GM23338 (cell line): ENCODE data around the gene TEN1. TPM values are rescaled to one million over a fixed set of nuclear protein-coding genes. Genes with fewer than 3 reads are reported as not detected.
A peak's percentile ranks its signal among the peaks of the same experiment; 100 is the strongest.

Source experiments
- ATAC-seq: fragments of 200-7000 bp; cut with Tn5 transposase; 3 replicates; pipeline ENCODE4 v1.9.1; 2020
- DNase-seq: peaks from one replicate; pipeline ENCODE4 v3.0.0-alpha.2; 2015; ENCODE audit warnings: low spot score
- H2AFZ ChIP-seq: fragments of 200-600 bp; sonication (generic); 2 replicates; pipeline ENCODE4 v1.8.0; 2016; ENCODE audit warnings: antibody characterized with exemption, mild to moderate bottlenecking, moderate library complexity
- H3F3A ChIP-seq: fragments of 200-600 bp; sonication (generic); replicated peaks from 2 replicates; pipeline ENCODE4 v1.8.0; 2017; ENCODE audit warnings: antibody characterized with exemption, mixed run types, low read depth
- H3K27ac ChIP-seq: fragments of 200-600 bp; sonication (generic); 2 replicates; pipeline ENCODE4 v1.6.1; 2016; ENCODE audit warnings: low read depth
- H3K27me3 ChIP-seq: fragments of 200-600 bp; sonication (generic); 2 replicates; pipeline ENCODE4 v1.8.0; 2016; ENCODE audit warnings: mild to moderate bottlenecking, mixed run types, moderate library complexity; ENCODE audit not compliant: insufficient read depth
- H3K36me3 ChIP-seq: fragments of 200-600 bp; sonication (generic); 2 replicates; pipeline ENCODE4 v1.8.0; 2016; ENCODE audit warnings: mild to moderate bottlenecking; ENCODE audit not compliant: insufficient read depth
- H3K4me1 ChIP-seq: fragments of 200-600 bp; sonication (generic); 2 replicates; pipeline ENCODE4 v1.8.0; 2016; ENCODE audit warnings: mild to moderate bottlenecking, moderate library complexity; ENCODE audit not compliant: insufficient read depth
- H3K4me2 ChIP-seq: fragments of 200-600 bp; sonication (generic); 2 replicates; pipeline ENCODE4 v1.7.1; 2017; ENCODE audit warnings: mixed run types
- H3K4me3 ChIP-seq: fragments of 200-600 bp; sonication (generic); 2 replicates; pipeline ENCODE4 v1.6.1; 2016; ENCODE audit warnings: mixed run types
- H3K79me2 ChIP-seq: fragments of 200-600 bp; sonication (generic); replicated peaks from 2 replicates; pipeline ENCODE4 v1.8.0; 2017; ENCODE audit warnings: mild to moderate bottlenecking; ENCODE audit not compliant: insufficient read depth
- H3K9me2 ChIP-seq: fragments of 200-600 bp; sonication (generic); 2 replicates; pipeline ENCODE4 v1.8.0; 2017; ENCODE audit not compliant: insufficient read depth
- H4K20me1 ChIP-seq: fragments of 200-600 bp; sonication (generic); replicated peaks from 2 replicates; pipeline ENCODE4 v1.8.0; 2017; ENCODE audit warnings: mild to moderate bottlenecking; ENCODE audit not compliant: insufficient read depth
- H3K27ac Mint-ChIP-seq: 2 replicates; pipeline ENCODE4 v1.8.0; 2020; ENCODE audit warnings: inconsistent platforms, mild to moderate bottlenecking, moderate library complexity, mixed read lengths
- H3K27me3 Mint-ChIP-seq: 3 replicates; pipeline ENCODE4 v1.8.0; 2022; ENCODE audit warnings: low read depth, mild to moderate bottlenecking, moderate library complexity, mixed read lengths, inconsistent platforms; ENCODE audit not compliant: insufficient read depth, poor library complexity
- H3K36me3 Mint-ChIP-seq: 3 replicates; pipeline ENCODE4 v1.8.0; 2021; ENCODE audit warnings: low read depth, mild to moderate bottlenecking, inconsistent platforms, moderate library complexity, mixed read lengths
- H3K4me1 Mint-ChIP-seq: 3 replicates; pipeline ENCODE4 v1.8.0; 2020; ENCODE audit warnings: mild to moderate bottlenecking, inconsistent platforms, mixed read lengths
- H3K4me3 Mint-ChIP-seq: 3 replicates; pipeline ENCODE4 v1.8.0; 2021; ENCODE audit warnings: moderate library complexity, mild to moderate bottlenecking, inconsistent platforms, mixed read lengths
- H3K9me3 Mint-ChIP-seq: 3 replicates; pipeline ENCODE4 v1.8.0; 2020; ENCODE audit warnings: moderate library complexity, mild to moderate bottlenecking, inconsistent platforms, mixed read lengths
- CREB1 ChIP-seq: fragments of 250-450 bp; sonication (Bioruptor Pico); IDR thresholded peaks from 2 replicates; pipeline ENCODE4 v1.5.0; 2020; ENCODE audit warnings: low read depth, mild to moderate bottlenecking, moderate library complexity
- CTCF ChIP-seq, 2 experiments: fragments of 200-600 bp in 1 of 2; sonication (generic) in 1 of 2; conservative IDR thresholded peaks; 2 replicates each; pipeline versions ENCODE4 v1.5.1 to v1.6.1; 2016 to 2017; ENCODE audit warnings: antibody characterized with exemption in 2 of 2, low read depth in 2 of 2, mild to moderate bottlenecking in 2 of 2, moderate library complexity in 1 of 2
- EZH2phosphoT487 ChIP-seq: fragments of 200-600 bp; sonication (generic); IDR thresholded peaks from one replicate; pipeline ENCODE4 v1.8.1; 2018; ENCODE audit warnings: antibody characterized with exemption; ENCODE audit not compliant: unreplicated experiment
- JUNB ChIP-seq: IDR thresholded peaks from one replicate; pipeline ENCODE4 v1.6.1; 2016; ENCODE audit warnings: antibody characterized with exemption; ENCODE audit not compliant: unreplicated experiment
- NANOG ChIP-seq: IDR thresholded peaks from 2 replicates; pipeline ENCODE4 v1.6.1; 2016; ENCODE audit warnings: antibody characterized with exemption, borderline replicate concordance
- POLR2AphosphoS5 ChIP-seq: IDR thresholded peaks from 2 replicates; pipeline ENCODE4 v1.6.1; 2016; ENCODE audit warnings: antibody characterized with exemption, low read depth
- STAT1 ChIP-seq: IDR thresholded peaks from one replicate; pipeline ENCODE4 v1.6.1; 2016; ENCODE audit warnings: antibody characterized with exemption; ENCODE audit not compliant: unreplicated experiment
- ZNF114 ChIP-seq: fragments of 250-450 bp; sonication (Bioruptor Pico); IDR thresholded peaks from 2 replicates; pipeline ENCODE4 v1.5.0; 2020; ENCODE audit warnings: mild to moderate bottlenecking, moderate library complexity
- ZNF331 ChIP-seq: fragments of 250-450 bp; sonication (Bioruptor Pico); IDR thresholded peaks from 2 replicates; pipeline ENCODE4 v1.5.0; 2020; ENCODE audit warnings: low read depth, mild to moderate bottlenecking, moderate library complexity
- ZNF462 ChIP-seq: fragments of 250-450 bp; sonication (Bioruptor Pico); IDR thresholded peaks from 2 replicates; pipeline ENCODE4 v1.5.0; 2020; ENCODE audit warnings: mild to moderate bottlenecking, moderate library complexity
- polyA plus RNA-seq: library from polyadenylated mRNA; unstranded; fragments of >200 nt; fragmentation: Nextera tagmentation; extraction: Ambion mirVana; gene quantifications from 2 replicates; pipeline ENCODE4 v1.2.1, GENCODE V29; 2016
- total RNA-seq: library from RNA; depleted of rRNA; stranded (reverse); fragments of >200 nt; shearing (Covaris generic); gene quantifications from 2 replicates; pipeline ENCODE4 v1.2.3, GENCODE V29; 2014
- TF ChIP-seq, protein P1 (sequence below): IDR thresholded peaks from one replicate; pipeline ENCODE4 v1.6.1; 2018; ENCODE audit warnings: antibody characterized with exemption; ENCODE audit not compliant: unreplicated experiment
- TF ChIP-seq, protein P2 (sequence below): IDR thresholded peaks from 2 replicates; pipeline ENCODE4 v1.6.1; 2016; ENCODE audit warnings: antibody characterized with exemption

Gene TEN1
- total and polyA plus RNA-seq, 2 experiments from 2014 or later = 11.3 to 14.1 TPM

DNA sequence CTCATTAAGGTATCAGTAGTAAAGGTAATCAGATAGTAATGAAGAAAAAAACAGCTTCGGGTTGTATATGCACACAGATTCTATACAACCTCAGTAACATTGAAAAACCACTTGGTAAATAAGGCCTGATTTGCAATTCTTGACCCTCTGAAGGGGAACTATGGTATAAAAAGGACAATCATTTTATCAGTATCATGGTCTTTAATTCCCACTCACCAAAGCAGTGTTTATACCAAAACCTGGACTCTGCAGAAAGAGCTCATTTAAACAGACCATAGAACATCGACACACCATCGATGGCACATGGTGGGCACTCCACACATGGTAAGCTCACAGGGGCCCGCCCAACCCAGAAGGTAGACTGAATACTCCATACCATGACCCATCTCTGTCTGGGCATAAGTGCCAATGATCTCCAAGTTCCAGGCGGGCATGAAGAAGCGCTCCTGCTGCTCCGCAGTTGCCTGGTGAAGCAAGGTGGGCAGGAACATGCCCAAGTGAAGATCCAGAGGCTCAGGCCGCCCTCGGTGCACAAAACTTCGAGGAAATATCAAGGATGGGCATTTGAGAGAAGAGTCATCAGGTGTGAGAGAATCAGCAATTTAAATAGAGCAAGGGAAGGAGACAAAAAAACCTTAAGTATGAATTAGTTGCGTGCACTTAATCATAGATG is 19.1 kb upstream of the TEN1 start:
- H3K4me1 Mint-ChIP-seq = peaks cover 22% of the 10 kb centered on the region
- Histone ChIP-seq H4K20me1 (0 out of 2 replicates have a peak, but pooled peaks cover 4% of the 10 kb centered on the region), H3F3A (peaks cover 7% of the 10 kb centered on the region; the same call in 1 of the 2 replicates), H3K79me2 (peaks cover 53% of the 10 kb centered on the region), H3K9me2 (no peaks in the 10 kb centered on the region), H3K4me1 (peaks cover 29% of the 10 kb centered on the region), H3K36me3 (peaks cover 8% of the 10 kb centered on the region), H2AFZ (no peak overlapping the region), H3K4me2 (peak overlapping the region; percentile 69), H3K4me3 (peak overlapping the region; percentile 38), H3K27ac (peak overlapping the region; percentile 61), H3K27me3 (no peaks in the 10 kb centered on the region)
- H3K9me3 Mint-ChIP-seq = no peaks in the 10 kb centered on the region; the same call in 2 of the 3 replicates
- peak overlapping the region; percentile 43 for H3K4me3 Mint-ChIP-seq
- ATAC-seq = peak; percentile 21; the same call in 2 of the 3 replicates
- H3K36me3 Mint-ChIP-seq = peaks cover 19% of the 10 kb centered on the region; the same call in 2 of the 3 replicates
- no peak for DNase-seq
- no peaks in the 10 kb centered on the region for H3K27me3 Mint-ChIP-seq
- peak overlapping the region; percentile 78 for H3K27ac Mint-ChIP-seq
- TF ChIP-seq EZH2phosphoT487 (no peak), JUNB (no peak), ZNF462 (CRISPR knock-in tag) (no peak), NANOG (no peak), ZNF114 (CRISPR knock-in tag) (no peak), CREB1 (CRISPR knock-in tag) (no peak), STAT1 (no peak), CTCF (conservative IDR thresholded peaks at IDR 0.05; ENCODE audit: low read depth in 2 of 2) (no peak), POLR2AphosphoS5 (no peak), ZNF331 (CRISPR knock-in tag) (no peak)
- TF ChIP-seq, protein P1, sequence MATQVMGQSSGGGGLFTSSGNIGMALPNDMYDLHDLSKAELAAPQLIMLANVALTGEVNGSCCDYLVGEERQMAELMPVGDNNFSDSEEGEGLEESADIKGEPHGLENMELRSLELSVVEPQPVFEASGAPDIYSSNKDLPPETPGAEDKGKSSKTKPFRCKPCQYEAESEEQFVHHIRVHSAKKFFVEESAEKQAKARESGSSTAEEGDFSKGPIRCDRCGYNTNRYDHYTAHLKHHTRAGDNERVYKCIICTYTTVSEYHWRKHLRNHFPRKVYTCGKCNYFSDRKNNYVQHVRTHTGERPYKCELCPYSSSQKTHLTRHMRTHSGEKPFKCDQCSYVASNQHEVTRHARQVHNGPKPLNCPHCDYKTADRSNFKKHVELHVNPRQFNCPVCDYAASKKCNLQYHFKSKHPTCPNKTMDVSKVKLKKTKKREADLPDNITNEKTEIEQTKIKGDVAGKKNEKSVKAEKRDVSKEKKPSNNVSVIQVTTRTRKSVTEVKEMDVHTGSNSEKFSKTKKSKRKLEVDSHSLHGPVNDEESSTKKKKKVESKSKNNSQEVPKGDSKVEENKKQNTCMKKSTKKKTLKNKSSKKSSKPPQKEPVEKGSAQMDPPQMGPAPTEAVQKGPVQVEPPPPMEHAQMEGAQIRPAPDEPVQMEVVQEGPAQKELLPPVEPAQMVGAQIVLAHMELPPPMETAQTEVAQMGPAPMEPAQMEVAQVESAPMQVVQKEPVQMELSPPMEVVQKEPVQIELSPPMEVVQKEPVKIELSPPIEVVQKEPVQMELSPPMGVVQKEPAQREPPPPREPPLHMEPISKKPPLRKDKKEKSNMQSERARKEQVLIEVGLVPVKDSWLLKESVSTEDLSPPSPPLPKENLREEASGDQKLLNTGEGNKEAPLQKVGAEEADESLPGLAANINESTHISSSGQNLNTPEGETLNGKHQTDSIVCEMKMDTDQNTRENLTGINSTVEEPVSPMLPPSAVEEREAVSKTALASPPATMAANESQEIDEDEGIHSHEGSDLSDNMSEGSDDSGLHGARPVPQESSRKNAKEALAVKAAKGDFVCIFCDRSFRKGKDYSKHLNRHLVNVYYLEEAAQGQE = no peak
- TF ChIP-seq, protein P2, sequence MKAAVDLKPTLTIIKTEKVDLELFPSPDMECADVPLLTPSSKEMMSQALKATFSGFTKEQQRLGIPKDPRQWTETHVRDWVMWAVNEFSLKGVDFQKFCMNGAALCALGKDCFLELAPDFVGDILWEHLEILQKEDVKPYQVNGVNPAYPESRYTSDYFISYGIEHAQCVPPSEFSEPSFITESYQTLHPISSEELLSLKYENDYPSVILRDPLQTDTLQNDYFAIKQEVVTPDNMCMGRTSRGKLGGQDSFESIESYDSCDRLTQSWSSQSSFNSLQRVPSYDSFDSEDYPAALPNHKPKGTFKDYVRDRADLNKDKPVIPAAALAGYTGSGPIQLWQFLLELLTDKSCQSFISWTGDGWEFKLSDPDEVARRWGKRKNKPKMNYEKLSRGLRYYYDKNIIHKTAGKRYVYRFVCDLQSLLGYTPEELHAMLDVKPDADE = no peak
